ENCODE results near the gene PTPRN2.
"Not testable (repeated sequence)": the region's sequence is repeated elsewhere in the genome, so short reads cannot be mapped to it uniquely, and the experiment has no call there.

The PTPRN2 gene

GRCh38 chr7:158277219-158278141, 310.1 kb downstream of the PTPRN2 start:
- Histone ChIP-seq H3K27me3 (ENCODE audit: control insufficient read depth, insufficient read depth, low read length) (no peaks in the 10 kb centered on the region), H3K36me3 (ENCODE audit: insufficient read depth, low read length) (no peaks in the 10 kb centered on the region), H3K4me1 (ENCODE audit: control insufficient read depth, insufficient read depth, low read length) (no peaks in the 10 kb centered on the region), H3K9ac (ENCODE audit: low read depth, low read length) (no peak overlapping the region), H3K4me3 (ENCODE audit: low read length) (no peak overlapping the region), H3K9me3 (replicated peaks; ENCODE audit: low read length) (peaks cover 27% of the 10 kb centered on the region), H3K4me2 (ENCODE audit: low read length) (no peak overlapping the region)

- Histone ChIP-seq H3K4me3 (ENCODE audit: low read length) (no peak overlapping the region), H3K36me3 (ENCODE audit: insufficient read depth, low read length) (no peaks in the 10 kb centered on the region), H3K4me2 (ENCODE audit: low read length) (no peak overlapping the region), H3K9me3 (replicated peaks; ENCODE audit: low read length) (peaks cover 28% of the 10 kb centered on the region), H3K27me3 (ENCODE audit: control insufficient read depth, insufficient read depth, low read length) (no peaks in the 10 kb centered on the region), H3K4me1 (ENCODE audit: control insufficient read depth, insufficient read depth, low read length) (no peaks in the 10 kb centered on the region), H3K9ac (ENCODE audit: low read depth, low read length) (no peak overlapping the region)
These were observed 311.0 kb downstream of the PTPRN2 start for GRCh38 chr7:158276414-158277218.

GRCh38 chr7:158275711-158276413, 311.8 kb downstream of the PTPRN2 start:
- Histone ChIP-seq H3K4me1 (ENCODE audit: control insufficient read depth, insufficient read depth, low read length) (no peaks in the 10 kb centered on the region), H3K9me3 (replicated peaks; ENCODE audit: low read length) (peaks cover 28% of the 10 kb centered on the region), H3K4me2 (ENCODE audit: low read length) (no peak overlapping the region), H3K27me3 (ENCODE audit: control insufficient read depth, insufficient read depth, low read length) (no peaks in the 10 kb centered on the region), H3K9ac (ENCODE audit: low read depth, low read length) (no peak overlapping the region), H3K36me3 (ENCODE audit: insufficient read depth, low read length) (no peaks in the 10 kb centered on the region), H3K4me3 (ENCODE audit: low read length) (no peak overlapping the region)

DNA sequence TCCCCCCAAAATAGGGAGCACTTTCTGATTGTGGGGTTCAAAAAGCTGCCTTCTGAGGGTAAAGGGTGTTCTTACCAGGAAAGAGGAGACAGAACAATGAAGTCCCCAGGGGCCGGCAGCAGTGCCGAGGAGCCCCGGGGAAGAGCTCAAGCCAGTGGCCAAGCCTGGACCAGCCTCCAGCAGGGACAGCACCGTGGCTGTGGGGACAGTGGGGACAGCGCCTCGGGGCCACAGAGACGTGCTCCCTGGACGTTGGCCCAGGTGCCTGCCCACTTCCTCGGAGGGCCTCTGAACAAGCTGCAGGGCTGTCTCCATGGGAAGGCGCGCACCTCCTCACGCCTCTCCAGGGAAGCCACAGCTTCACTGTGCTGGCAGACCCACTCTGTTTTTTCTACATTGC, 312.6 kb downstream of the PTPRN2 start:
- H3K27me3 ChIP-seq (ENCODE audit: control insufficient read depth, insufficient read depth, low read length) = no peaks in the 10 kb centered on the region
- no peaks in the 10 kb centered on the region for H3K4me1 ChIP-seq (ENCODE audit: control insufficient read depth, insufficient read depth, low read length)
- no peak overlapping the region for H3K4me3 ChIP-seq (ENCODE audit: low read length)
- H3K9me3 ChIP-seq (replicated peaks; ENCODE audit: low read length) = peaks cover 28% of the 10 kb centered on the region
- no peak overlapping the region for H3K9ac ChIP-seq (ENCODE audit: low read depth, low read length)
- no peak overlapping the region for H3K4me2 ChIP-seq (ENCODE audit: low read length)
- H3K36me3 ChIP-seq (ENCODE audit: insufficient read depth, low read length) = no peaks in the 10 kb centered on the region

DNA sequence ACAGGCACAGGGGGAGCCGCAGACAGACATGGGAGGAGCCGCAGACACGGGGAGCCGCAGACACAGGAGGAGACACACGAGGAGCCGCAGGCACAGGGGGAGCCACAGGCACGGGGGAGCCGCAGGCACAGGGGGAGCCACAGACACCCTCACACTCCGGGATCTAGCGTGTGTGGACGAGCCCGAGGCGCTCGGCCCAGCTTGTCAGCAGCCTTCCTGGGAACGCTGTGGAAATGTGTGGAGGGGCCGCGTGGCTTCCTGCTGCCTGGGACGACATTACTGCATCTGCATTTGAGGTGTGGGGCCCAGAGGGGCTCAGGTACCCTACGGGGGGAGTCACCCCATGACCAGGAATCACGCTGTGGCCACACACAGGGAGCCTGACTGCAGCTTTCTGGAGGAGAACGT, 313.2 kb downstream of the PTPRN2 start:
- peaks cover 30% of the 10 kb centered on the region for H3K9me3 ChIP-seq (replicated peaks; ENCODE audit: low read length)

GRCh38 chr7:158273756-158274342, 313.8 kb downstream of the PTPRN2 start:
- H3K9ac ChIP-seq (ENCODE audit: low read depth, low read length); H3K4me3 ChIP-seq (ENCODE audit: low read length); H3K4me2 ChIP-seq (ENCODE audit: low read length); H3K4me1 ChIP-seq (ENCODE audit: control insufficient read depth, insufficient read depth, low read length); H3K27me3 ChIP-seq (ENCODE audit: control insufficient read depth, insufficient read depth, low read length); H3K36me3 ChIP-seq (ENCODE audit: insufficient read depth, low read length): not testable (repeated sequence)
- H3K9me3 ChIP-seq (replicated peaks; ENCODE audit: low read length) = peaks cover 32% of the 10 kb centered on the region

More for the DNA sequence above, 313.2 kb downstream of the PTPRN2 start:
- H3K36me3 ChIP-seq (ENCODE audit: insufficient read depth, low read length) = no peaks in the 10 kb centered on the region
- H3K4me3 ChIP-seq (ENCODE audit: low read length) = no peak overlapping the region
- no peak overlapping the region for H3K4me2 ChIP-seq (ENCODE audit: low read length)
- no peak overlapping the region for H3K9ac ChIP-seq (ENCODE audit: low read depth, low read length)
- no peaks in the 10 kb centered on the region for H3K4me1 ChIP-seq (ENCODE audit: control insufficient read depth, insufficient read depth, low read length)
- H3K27me3 ChIP-seq (ENCODE audit: control insufficient read depth, insufficient read depth, low read length) = no peaks in the 10 kb centered on the region

DNA sequence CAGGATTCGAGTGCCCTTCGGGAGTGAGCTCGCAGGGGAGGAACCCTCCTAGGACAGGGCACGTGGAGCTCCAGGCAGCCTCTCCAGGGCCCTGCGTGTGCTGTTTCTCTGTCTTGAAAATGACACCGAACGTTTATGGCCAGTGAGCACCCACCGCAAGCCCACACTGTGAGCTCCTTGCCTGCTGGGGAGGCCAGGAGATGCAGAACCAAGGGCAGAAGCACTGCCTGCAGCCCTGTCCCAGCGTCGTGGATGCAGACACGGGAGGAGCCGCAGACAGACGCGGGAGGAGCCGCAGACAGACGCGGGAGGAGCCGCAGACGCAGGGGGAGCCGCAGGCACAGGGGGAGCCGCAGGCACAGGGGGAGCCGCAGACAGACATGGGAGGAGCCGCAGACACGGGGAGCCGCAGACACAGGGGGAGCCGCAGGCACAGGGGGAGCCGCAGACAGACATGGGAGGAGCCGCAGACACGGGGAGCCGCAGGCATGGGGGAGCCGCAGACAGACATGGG, 314.4 kb downstream of the PTPRN2 start:
- no peak overlapping the region for H3K4me2 ChIP-seq (ENCODE audit: low read length)
- no peaks in the 10 kb centered on the region for H3K27me3 ChIP-seq (ENCODE audit: control insufficient read depth, insufficient read depth, low read length)
- no peaks in the 10 kb centered on the region for H3K4me1 ChIP-seq (ENCODE audit: control insufficient read depth, insufficient read depth, low read length)
- peaks cover 29% of the 10 kb centered on the region for H3K9me3 ChIP-seq (replicated peaks; ENCODE audit: low read length)
- no peak overlapping the region for H3K4me3 ChIP-seq (ENCODE audit: low read length)
- no peaks in the 10 kb centered on the region for H3K36me3 ChIP-seq (ENCODE audit: insufficient read depth, low read length)
- H3K9ac ChIP-seq (ENCODE audit: low read depth, low read length) = no peak overlapping the region

- Histone ChIP-seq H3K9me3 (replicated peaks; ENCODE audit: low read length) (peaks cover 31% of the 10 kb centered on the region), H3K4me1 (ENCODE audit: control insufficient read depth, insufficient read depth, low read length) (no peaks in the 10 kb centered on the region), H3K4me3 (ENCODE audit: low read length) (no peak overlapping the region)
These were observed 315.0 kb downstream of the PTPRN2 start for GRCh38 chr7:158272509-158273137.

GRCh38 chr7:158272091-158272490, 315.5 kb downstream of the PTPRN2 start:
- Histone ChIP-seq H3K9me3 (replicated peaks; ENCODE audit: low read length) (peaks cover 31% of the 10 kb centered on the region), H3K4me1 (ENCODE audit: control insufficient read depth, insufficient read depth, low read length) (no peaks in the 10 kb centered on the region), H3K27me3 (ENCODE audit: control insufficient read depth, insufficient read depth, low read length) (no peaks in the 10 kb centered on the region), H3K4me2 (ENCODE audit: low read length) (no peak overlapping the region), H3K36me3 (ENCODE audit: insufficient read depth, low read length) (no peaks in the 10 kb centered on the region), H3K4me3 (ENCODE audit: low read length) (no peak overlapping the region), H3K9ac (ENCODE audit: low read depth, low read length) (no peak overlapping the region)

More at GRCh38 chr7:158272509-158273137, 315.0 kb downstream of the PTPRN2 start:
- no peaks in the 10 kb centered on the region for H3K36me3 ChIP-seq (ENCODE audit: insufficient read depth, low read length)
- no peak overlapping the region for H3K4me2 ChIP-seq (ENCODE audit: low read length)
- H3K27me3 ChIP-seq (ENCODE audit: control insufficient read depth, insufficient read depth, low read length) = no peaks in the 10 kb centered on the region
- no peak overlapping the region for H3K9ac ChIP-seq (ENCODE audit: low read depth, low read length)

DNA sequence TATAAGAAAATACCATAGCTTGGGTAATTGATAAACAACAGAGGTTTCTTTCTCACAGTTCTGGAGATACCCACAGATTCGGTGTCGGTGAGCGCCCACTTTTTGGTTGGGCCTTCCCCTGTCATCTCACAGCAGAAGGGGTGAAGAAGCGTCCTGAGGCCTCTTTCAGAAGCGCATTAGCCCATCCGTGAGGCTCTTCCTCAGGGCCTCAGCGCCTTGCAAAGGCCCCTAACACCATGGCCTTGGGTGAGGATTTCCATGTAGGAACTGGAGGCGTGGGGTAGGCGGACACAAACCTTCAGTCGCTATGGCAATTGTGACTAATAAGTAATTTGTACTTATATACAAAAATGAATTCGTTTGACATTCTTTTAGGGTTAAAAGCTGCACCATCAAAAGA, 316.0 kb downstream of the PTPRN2 start:
- Histone ChIP-seq H3K36me3 (ENCODE audit: insufficient read depth, low read length) (no peaks in the 10 kb centered on the region), H3K9me3 (replicated peaks; ENCODE audit: low read length) (peaks cover 30% of the 10 kb centered on the region)

More for the DNA sequence above, 316.0 kb downstream of the PTPRN2 start:
- Histone ChIP-seq H3K9ac (ENCODE audit: low read depth, low read length) (no peak overlapping the region), H3K4me1 (ENCODE audit: control insufficient read depth, insufficient read depth, low read length) (no peaks in the 10 kb centered on the region), H3K27me3 (ENCODE audit: control insufficient read depth, insufficient read depth, low read length) (no peaks in the 10 kb centered on the region), H3K4me2 (ENCODE audit: low read length) (no peak overlapping the region), H3K4me3 (ENCODE audit: low read length) (no peak overlapping the region)
